Measurements from ENCODE around the gene COX19.

DNA sequence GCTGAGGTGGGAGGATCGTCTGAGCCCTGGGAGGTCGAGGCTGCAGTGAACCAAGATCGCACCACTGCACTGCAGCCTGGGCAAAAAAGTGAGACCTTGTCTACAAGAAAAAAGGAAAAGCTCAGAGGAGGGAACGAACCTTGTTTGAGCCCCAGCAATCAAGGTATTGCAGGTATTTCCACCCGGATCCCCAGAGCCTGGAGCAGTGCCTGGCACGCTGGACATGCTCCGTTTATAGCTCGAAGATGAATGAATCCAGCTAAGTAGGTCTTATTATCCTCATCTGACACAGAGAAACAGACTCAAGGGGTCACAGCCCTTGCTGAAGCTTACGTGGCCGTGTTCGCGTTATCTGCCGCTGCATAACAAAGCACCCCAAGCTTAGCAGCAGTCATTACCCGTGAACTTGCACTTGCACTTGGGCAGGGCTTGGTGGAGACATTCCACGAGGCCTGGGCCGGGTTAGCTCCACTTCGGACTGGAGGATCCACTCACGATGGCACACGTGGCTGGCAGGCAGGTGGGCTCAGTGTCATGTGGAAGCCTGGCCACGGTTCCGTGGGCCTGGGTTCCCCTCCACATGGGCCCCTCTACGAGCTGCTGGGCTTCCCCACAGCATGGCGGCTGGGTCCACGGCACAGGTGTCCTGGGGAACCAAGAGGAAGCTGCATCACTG lies 3.2 kb upstream of the COX19 start:
- TF ChIP-seq POLR2A (IDR thresholded peaks at IDR 0.05) (no peak), CTCF (IDR thresholded peaks at IDR 0.05) (no peak), EP300 (IDR thresholded peaks at IDR 0.05; ENCODE audit: low read depth) (no peak)
